ENCODE measurements around the gene FERMT1.
"Not testable (repeated sequence)": the region's sequence is repeated elsewhere in the genome, so short reads cannot be mapped to it uniquely, and the experiment has no call there.

FERMT1 gene

GRCh38 chr20:6061544-6061943, 61.3 kb downstream of the FERMT1 start:
- H3K4me2 ChIP-seq (ENCODE audit: low read length) = no peak overlapping the region
- no peak overlapping the region for H3K4me3 ChIP-seq (ENCODE audit: low read length)
- peaks cover 35% of the 10 kb centered on the region for H3K27me3 ChIP-seq (ENCODE audit: control insufficient read depth, insufficient read depth, low read length)
- H3K4me1 ChIP-seq (ENCODE audit: control insufficient read depth, insufficient read depth, low read length) = no peaks in the 10 kb centered on the region
- no peaks in the 10 kb centered on the region for H3K9me3 ChIP-seq (replicated peaks; ENCODE audit: low read length)
- H3K9ac ChIP-seq (ENCODE audit: low read depth, low read length) = no peak overlapping the region
- no peaks in the 10 kb centered on the region for H3K36me3 ChIP-seq (ENCODE audit: insufficient read depth, low read length)

GRCh38 chr20:6060213-6060612, 62.6 kb downstream of the FERMT1 start:
- H3K9me3 ChIP-seq (replicated peaks; ENCODE audit: low read length) = no peaks in the 10 kb centered on the region

GRCh38 chr20:6058684-6059295, 64.0 kb downstream of the FERMT1 start:
- Histone ChIP-seq H3K4me3 (ENCODE audit: low read length) (no peak overlapping the region), H3K27me3 (ENCODE audit: control insufficient read depth, insufficient read depth, low read length) (peaks cover 41% of the 10 kb centered on the region), H3K4me2 (ENCODE audit: low read length) (no peak overlapping the region), H3K9me3 (replicated peaks; ENCODE audit: low read length) (no peaks in the 10 kb centered on the region), H3K9ac (ENCODE audit: low read depth, low read length) (no peak overlapping the region), H3K36me3 (ENCODE audit: insufficient read depth, low read length) (no peaks in the 10 kb centered on the region), H3K4me1 (ENCODE audit: control insufficient read depth, insufficient read depth, low read length) (no peaks in the 10 kb centered on the region)

More at GRCh38 chr20:6060213-6060612, 62.6 kb downstream of the FERMT1 start:
- no peaks in the 10 kb centered on the region for H3K4me1 ChIP-seq (ENCODE audit: control insufficient read depth, insufficient read depth, low read length)
- H3K36me3 ChIP-seq (ENCODE audit: insufficient read depth, low read length) = no peaks in the 10 kb centered on the region
- H3K4me3 ChIP-seq (ENCODE audit: low read length) = no peak overlapping the region
- peaks cover 35% of the 10 kb centered on the region for H3K27me3 ChIP-seq (ENCODE audit: control insufficient read depth, insufficient read depth, low read length)
- no peak overlapping the region for H3K9ac ChIP-seq (ENCODE audit: low read depth, low read length)
- no peak overlapping the region for H3K4me2 ChIP-seq (ENCODE audit: low read length)

- Histone ChIP-seq H3K4me3 (ENCODE audit: low read length) (no peak overlapping the region), H3K9me3 (replicated peaks; ENCODE audit: low read length) (no peaks in the 10 kb centered on the region), H3K4me2 (ENCODE audit: low read length) (no peak overlapping the region), H3K36me3 (ENCODE audit: insufficient read depth, low read length) (no peaks in the 10 kb centered on the region), H3K4me1 (ENCODE audit: control insufficient read depth, insufficient read depth, low read length) (peaks cover under 1% of the 10 kb centered on the region), H3K9ac (ENCODE audit: low read depth, low read length) (no peak overlapping the region), H3K27me3 (ENCODE audit: control insufficient read depth, insufficient read depth, low read length) (peaks cover 52% of the 10 kb centered on the region)
Observed at GRCh38 chr20:6057691-6058090, 65.1 kb downstream of the FERMT1 start.

DNA sequence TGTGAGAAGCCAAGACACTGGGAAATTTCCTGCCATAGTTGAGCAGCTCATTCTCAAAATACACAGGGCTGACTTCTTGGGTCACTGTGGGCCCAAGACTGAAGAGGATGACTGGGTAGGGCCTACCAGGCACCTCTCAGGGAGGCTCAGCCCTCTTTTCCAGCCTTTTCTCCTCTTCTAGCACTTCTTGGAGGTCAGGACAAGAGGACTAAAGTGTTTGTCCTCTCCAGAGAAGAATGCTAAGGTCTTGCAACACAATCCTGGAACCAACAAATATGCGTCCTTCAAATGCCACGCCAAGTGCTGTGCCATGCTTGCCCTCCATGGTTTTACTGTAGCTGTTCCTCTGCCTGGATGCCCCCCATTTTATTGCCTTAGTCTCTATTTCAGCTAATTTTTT, 65.7 kb downstream of the FERMT1 start:
- Histone ChIP-seq H3K9ac (ENCODE audit: low read depth, low read length) (no peak overlapping the region), H3K36me3 (ENCODE audit: insufficient read depth, low read length) (no peaks in the 10 kb centered on the region), H3K9me3 (replicated peaks; ENCODE audit: low read length) (no peaks in the 10 kb centered on the region), H3K4me2 (ENCODE audit: low read length) (no peak overlapping the region), H3K4me3 (ENCODE audit: low read length) (no peak overlapping the region), H3K27me3 (ENCODE audit: control insufficient read depth, insufficient read depth, low read length) (peaks cover 57% of the 10 kb centered on the region), H3K4me1 (ENCODE audit: control insufficient read depth, insufficient read depth, low read length) (peaks cover 6% of the 10 kb centered on the region)

GRCh38 chr20:6055981-6056569, 66.8 kb downstream of the FERMT1 start:
- H3K9me3 ChIP-seq (replicated peaks; ENCODE audit: low read length) = no peaks in the 10 kb centered on the region
- H3K27me3 ChIP-seq (ENCODE audit: control insufficient read depth, insufficient read depth, low read length) = peaks cover 66% of the 10 kb centered on the region
- no peak overlapping the region for H3K4me3 ChIP-seq (ENCODE audit: low read length)
- no peaks in the 10 kb centered on the region for H3K36me3 ChIP-seq (ENCODE audit: insufficient read depth, low read length)
- H3K4me2 ChIP-seq (ENCODE audit: low read length) = no peak overlapping the region
- H3K9ac ChIP-seq (ENCODE audit: low read depth, low read length) = no peak overlapping the region
- peaks cover 12% of the 10 kb centered on the region for H3K4me1 ChIP-seq (ENCODE audit: control insufficient read depth, insufficient read depth, low read length)

DNA sequence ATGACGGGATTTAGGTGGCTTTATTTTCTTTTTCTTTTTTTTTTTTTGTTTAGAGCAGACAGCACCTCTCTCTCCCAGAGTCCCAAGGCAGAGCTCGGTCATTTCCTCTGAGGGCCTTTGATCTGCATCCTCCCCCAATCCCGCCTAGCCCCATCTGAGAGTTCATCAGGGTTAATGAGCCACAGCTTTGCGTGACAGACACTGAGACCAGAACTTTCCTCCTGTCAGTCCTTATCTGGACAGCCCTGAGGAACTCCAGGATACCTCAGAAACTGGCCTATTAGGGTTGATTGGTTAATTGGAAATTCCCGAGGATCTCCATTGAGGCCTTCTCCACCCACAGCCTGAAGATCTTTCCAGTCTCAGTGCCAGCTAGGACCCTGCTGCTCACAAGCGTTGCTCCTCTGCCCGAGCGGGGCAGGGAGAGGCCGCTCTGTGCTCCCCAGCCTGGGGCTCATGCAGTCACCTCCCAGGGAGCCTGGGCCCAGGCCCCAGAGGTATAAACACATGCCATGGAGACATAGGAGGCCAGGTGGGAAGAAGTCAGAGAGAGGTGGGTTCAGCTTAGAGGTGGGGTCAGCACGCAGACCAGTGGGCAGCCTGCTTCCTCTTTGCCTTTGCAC, 67.6 kb downstream of the FERMT1 start:
- Histone ChIP-seq H3K27me3 (ENCODE audit: control insufficient read depth, insufficient read depth, low read length) (peaks cover 64% of the 10 kb centered on the region), H3K4me1 (ENCODE audit: control insufficient read depth, insufficient read depth, low read length) (peaks cover 12% of the 10 kb centered on the region)

GRCh38 chr20:6054689-6055051, 68.2 kb downstream of the FERMT1 start:
- H3K27me3 ChIP-seq (ENCODE audit: control insufficient read depth, insufficient read depth, low read length) = peaks cover 64% of the 10 kb centered on the region
- not testable (repeated sequence) for H3K36me3 ChIP-seq (ENCODE audit: insufficient read depth, low read length); H3K4me3 ChIP-seq (ENCODE audit: low read length); H3K4me2 ChIP-seq (ENCODE audit: low read length); H3K9ac ChIP-seq (ENCODE audit: low read depth, low read length); H3K9me3 ChIP-seq (replicated peaks; ENCODE audit: low read length)
- peaks cover 12% of the 10 kb centered on the region for H3K4me1 ChIP-seq (ENCODE audit: control insufficient read depth, insufficient read depth, low read length)

More for the DNA sequence above, 67.6 kb downstream of the FERMT1 start:
- Histone ChIP-seq H3K36me3 (ENCODE audit: insufficient read depth, low read length) (no peaks in the 10 kb centered on the region), H3K9me3 (replicated peaks; ENCODE audit: low read length) (no peaks in the 10 kb centered on the region), H3K9ac (ENCODE audit: low read depth, low read length) (no peak overlapping the region), H3K4me3 (ENCODE audit: low read length) (no peak overlapping the region), H3K4me2 (ENCODE audit: low read length) (no peak overlapping the region)

GRCh38 chr20:6053776-6054688, 68.8 kb downstream of the FERMT1 start, which contains the start of gene LRRN4:
TSS of gene LRRN4 (minus strand) at chr20:6054060. CDS start at chr20:6052799, 1,261 bp downstream.
- no peak within 1 kb of the TSS for H3K9ac ChIP-seq (ENCODE audit: low read depth, low read length)
- no peaks in the 10 kb centered on the region for H3K36me3 ChIP-seq (ENCODE audit: insufficient read depth, low read length)
- H3K4me3 ChIP-seq (ENCODE audit: low read length) = no peak within 1 kb of the TSS
- H3K4me2 ChIP-seq (ENCODE audit: low read length) = no peak within 1 kb of the TSS
- H3K27me3 ChIP-seq (ENCODE audit: control insufficient read depth, insufficient read depth, low read length) = peaks cover 57% of the 10 kb centered on the region
- no peaks in the 10 kb centered on the region for H3K9me3 ChIP-seq (replicated peaks; ENCODE audit: low read length)
- H3K4me1 ChIP-seq (ENCODE audit: control insufficient read depth, insufficient read depth, low read length) = peaks cover 12% of the 10 kb centered on the region

- peaks cover 12% of the 10 kb centered on the region for H3K4me1 ChIP-seq (ENCODE audit: control insufficient read depth, insufficient read depth, low read length)
- H3K36me3 ChIP-seq (ENCODE audit: insufficient read depth, low read length) = no peaks in the 10 kb centered on the region
- H3K4me2 ChIP-seq (ENCODE audit: low read length) = no peak overlapping the region
- no peak overlapping the region for H3K9ac ChIP-seq (ENCODE audit: low read depth, low read length)
- no peaks in the 10 kb centered on the region for H3K9me3 ChIP-seq (replicated peaks; ENCODE audit: low read length)
- H3K4me3 ChIP-seq (ENCODE audit: low read length) = no peak overlapping the region
- H3K27me3 ChIP-seq (ENCODE audit: control insufficient read depth, insufficient read depth, low read length) = peaks cover 49% of the 10 kb centered on the region
Observed at GRCh38 chr20:6053064-6053775, 69.6 kb downstream of the FERMT1 start.

DNA sequence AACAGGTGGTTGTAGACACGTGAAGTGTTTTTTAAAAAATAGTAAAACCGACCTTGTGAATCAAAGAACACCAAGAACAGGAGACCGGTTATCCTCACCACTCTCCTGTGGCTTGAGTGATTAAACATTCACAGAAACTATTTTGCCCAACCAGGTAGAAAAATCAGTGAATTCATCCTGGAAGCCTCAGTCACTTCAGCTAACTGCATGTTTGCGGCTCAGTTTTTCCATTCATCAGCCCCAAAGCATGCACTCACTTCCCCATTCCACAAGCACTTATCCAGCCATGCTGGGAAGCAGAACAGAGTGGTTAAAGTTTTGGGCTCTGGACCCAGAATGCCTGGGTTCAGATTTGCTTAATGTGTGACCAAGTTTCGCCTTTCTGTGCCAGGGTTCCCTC, 71.3 kb downstream of the FERMT1 start:
- H3K4me3 ChIP-seq (ENCODE audit: low read length) = no peak overlapping the region
- H3K27me3 ChIP-seq (ENCODE audit: control insufficient read depth, insufficient read depth, low read length) = peaks cover 35% of the 10 kb centered on the region
- peaks cover 12% of the 10 kb centered on the region for H3K4me1 ChIP-seq (ENCODE audit: control insufficient read depth, insufficient read depth, low read length)
- H3K36me3 ChIP-seq (ENCODE audit: insufficient read depth, low read length) = no peaks in the 10 kb centered on the region
- peak overlapping the region; percentile 85 for H3K4me2 ChIP-seq (ENCODE audit: low read length)
- H3K9me3 ChIP-seq (replicated peaks; ENCODE audit: low read length) = no peaks in the 10 kb centered on the region
- no peak overlapping the region for H3K9ac ChIP-seq (ENCODE audit: low read depth, low read length)
